HEK293 (cell line): ENCODE data around the gene PFKM.

ENCODE experiments used
- EGR2 ChIP-seq: fragments of 450-650 bp; formaldehyde crosslinking; IDR thresholded peaks from 2 replicates; pipeline ENCODE4 v1.5.1; 2016; ENCODE audit warnings: low read depth, missing biosample characterization, missing genetic modification characterization
- GLI2 ChIP-seq: fragments of 450-650 bp; formaldehyde crosslinking; IDR thresholded peaks from 2 replicates; pipeline ENCODE4; 2017; ENCODE audit warnings: missing biosample characterization, missing genetic modification characterization, low read depth, borderline replicate concordance
- HOXA7 ChIP-seq: sonication (generic); formaldehyde crosslinking; IDR thresholded peaks from 2 replicates; pipeline ENCODE4 v1.8.1; 2022; ENCODE audit warnings: missing genetic modification reagents, borderline replicate concordance
- KLF16 ChIP-seq: fragments of 450-650 bp; formaldehyde crosslinking; IDR thresholded peaks from 2 replicates; pipeline ENCODE4 v1.5.1; 2017; ENCODE audit warnings: missing biosample characterization, missing genetic modification characterization
- KLF17 ChIP-seq: fragments of 450-650 bp; formaldehyde crosslinking; IDR thresholded peaks from 2 replicates; pipeline ENCODE4 v1.5.1; 2016; ENCODE audit warnings: missing biosample characterization, missing genetic modification characterization
- PATZ1 ChIP-seq: fragments of 450-650 bp; formaldehyde crosslinking; IDR thresholded peaks from 2 replicates; pipeline ENCODE4 v1.5.1; 2016; ENCODE audit warnings: missing biosample characterization, missing genetic modification characterization
- REPIN1 ChIP-seq: fragments of 450-650 bp; formaldehyde crosslinking; IDR thresholded peaks from 2 replicates; pipeline ENCODE4 v1.5.1; 2017; ENCODE audit warnings: missing biosample characterization, missing genetic modification characterization, low read depth
- SCRT2 ChIP-seq: fragments of 450-650 bp; formaldehyde crosslinking; IDR thresholded peaks from 2 replicates; pipeline ENCODE4 v1.5.1; 2016; ENCODE audit warnings: missing biosample characterization, missing genetic modification characterization
- SP2 ChIP-seq: fragments of 450-650 bp; formaldehyde crosslinking; IDR thresholded peaks from 2 replicates; pipeline ENCODE4 v1.5.1; 2016; ENCODE audit warnings: missing biosample characterization, missing genetic modification characterization
- TRIM28 ChIP-seq: IDR thresholded peaks from 2 replicates; pipeline ENCODE4 v1.6.1; 2011; ENCODE audit warnings: low read length, control low read depth, borderline replicate concordance
- WT1 ChIP-seq: fragments of 450-650 bp; formaldehyde crosslinking; IDR thresholded peaks from 2 replicates; pipeline ENCODE4 v1.5.1; 2016; ENCODE audit warnings: missing biosample characterization, missing genetic modification characterization
- ZBTB17 ChIP-seq: fragments of 450-650 bp; formaldehyde crosslinking; IDR thresholded peaks from 2 replicates; pipeline ENCODE4 v1.5.1; 2016; ENCODE audit warnings: missing biosample characterization, missing genetic modification characterization
- ZBTB20 ChIP-seq: fragments of 450-650 bp; formaldehyde crosslinking; IDR thresholded peaks from 2 replicates; pipeline ENCODE4 v1.5.1; 2016; ENCODE audit warnings: missing biosample characterization, missing genetic modification characterization
- ZBTB21 ChIP-seq: fragments of 450-650 bp; formaldehyde crosslinking; IDR thresholded peaks from 2 replicates; pipeline ENCODE4 v1.5.1; 2017; ENCODE audit warnings: missing biosample characterization, missing genetic modification characterization
- ZBTB8A ChIP-seq: fragments of 450-650 bp; formaldehyde crosslinking; IDR thresholded peaks from 2 replicates; pipeline ENCODE4 v1.5.1; 2016; ENCODE audit warnings: missing biosample characterization, missing genetic modification characterization
- ZEB2 ChIP-seq: fragments of 450-650 bp; formaldehyde crosslinking; IDR thresholded peaks from 2 replicates; pipeline ENCODE4 v1.5.1; 2016; ENCODE audit warnings: missing biosample characterization, missing genetic modification characterization
- ZFP3 ChIP-seq: fragments of 450-650 bp; formaldehyde crosslinking; IDR thresholded peaks from 2 replicates; pipeline ENCODE4 v1.5.1; 2016; ENCODE audit warnings: low read depth, missing biosample characterization, missing genetic modification characterization
- ZNF169 ChIP-seq: fragments of 450-650 bp; formaldehyde crosslinking; IDR thresholded peaks from 2 replicates; pipeline ENCODE4 v1.5.1; 2016; ENCODE audit warnings: missing biosample characterization, missing genetic modification characterization
- ZNF24 ChIP-seq: fragments of 450-650 bp; formaldehyde crosslinking; IDR thresholded peaks from 2 replicates; pipeline ENCODE4 v1.5.1; 2016; ENCODE audit warnings: missing biosample characterization, missing genetic modification characterization
- ZNF248 ChIP-seq: fragments of 450-650 bp; formaldehyde crosslinking; IDR thresholded peaks from 2 replicates; pipeline ENCODE4 v1.5.1; 2017; ENCODE audit warnings: missing biosample characterization, missing genetic modification characterization
- ZNF335 ChIP-seq: fragments of 450-650 bp; formaldehyde crosslinking; conservative IDR thresholded peaks from 2 replicates; pipeline ENCODE4 v1.5.1; 2016; ENCODE audit warnings: missing biosample characterization, missing genetic modification characterization
- ZNF354C ChIP-seq: fragments of 450-650 bp; formaldehyde crosslinking; IDR thresholded peaks from 2 replicates; pipeline ENCODE4 v1.5.1; 2016; ENCODE audit warnings: missing biosample characterization, missing genetic modification characterization, low read depth, borderline replicate concordance
- ZNF37A ChIP-seq: fragments of 450-650 bp; IDR thresholded peaks from 2 replicates; pipeline ENCODE4 v1.5.1; 2018; ENCODE audit warnings: missing biosample characterization, missing genetic modification characterization
- ZNF423 ChIP-seq: fragments of 450-650 bp; formaldehyde crosslinking; IDR thresholded peaks from 2 replicates; pipeline ENCODE4 v1.5.1; 2016; ENCODE audit warnings: missing biosample characterization, missing genetic modification characterization
- ZNF544 ChIP-seq: fragments of 450-650 bp; formaldehyde crosslinking; IDR thresholded peaks from 2 replicates; pipeline ENCODE4 v1.5.0; 2017; ENCODE audit warnings: missing biosample characterization, missing genetic modification characterization
- ZNF623 ChIP-seq: fragments of 450-650 bp; formaldehyde crosslinking; IDR thresholded peaks from 2 replicates; pipeline ENCODE4 v1.5.1; 2016; ENCODE audit warnings: missing biosample characterization, missing genetic modification characterization
- ZNF664 ChIP-seq: fragments of 450-650 bp; formaldehyde crosslinking; IDR thresholded peaks from 2 replicates; pipeline ENCODE4 v1.5.1; 2016; ENCODE audit warnings: missing biosample characterization, missing genetic modification characterization
- ZNF777 ChIP-seq: fragments of 450-650 bp; formaldehyde crosslinking; IDR thresholded peaks from 2 replicates; pipeline ENCODE4 v1.5.1; 2017; ENCODE audit warnings: missing biosample characterization, missing genetic modification characterization, borderline replicate concordance
- ZNF843 ChIP-seq: fragments of 450-650 bp; formaldehyde crosslinking; IDR thresholded peaks from 2 replicates; pipeline ENCODE4 v1.5.1; 2016; ENCODE audit warnings: missing biosample characterization, missing genetic modification characterization
- ZSCAN18 ChIP-seq: fragments of 450-650 bp; formaldehyde crosslinking; IDR thresholded peaks from 2 replicates; pipeline ENCODE4 v1.5.1; 2016; ENCODE audit warnings: missing biosample characterization, missing genetic modification characterization
- TF ChIP-seq, protein P1 (sequence below): fragments of 450-650 bp; formaldehyde crosslinking; IDR thresholded peaks from 2 replicates; pipeline ENCODE4 v1.5.1; 2017; ENCODE audit warnings: missing biosample characterization, missing genetic modification characterization
- TF ChIP-seq, protein P2 (sequence below): fragments of 450-650 bp; formaldehyde crosslinking; IDR thresholded peaks from 2 replicates; pipeline ENCODE4 v1.5.1; 2016; ENCODE audit warnings: missing biosample characterization, missing genetic modification characterization, low read depth
- TF ChIP-seq, protein P3 (sequence below): fragments of 450-650 bp; formaldehyde crosslinking; IDR thresholded peaks from 2 replicates; pipeline ENCODE4 v1.5.1; 2016; ENCODE audit warnings: missing biosample characterization, missing genetic modification characterization

The PFKM gene

DNA sequence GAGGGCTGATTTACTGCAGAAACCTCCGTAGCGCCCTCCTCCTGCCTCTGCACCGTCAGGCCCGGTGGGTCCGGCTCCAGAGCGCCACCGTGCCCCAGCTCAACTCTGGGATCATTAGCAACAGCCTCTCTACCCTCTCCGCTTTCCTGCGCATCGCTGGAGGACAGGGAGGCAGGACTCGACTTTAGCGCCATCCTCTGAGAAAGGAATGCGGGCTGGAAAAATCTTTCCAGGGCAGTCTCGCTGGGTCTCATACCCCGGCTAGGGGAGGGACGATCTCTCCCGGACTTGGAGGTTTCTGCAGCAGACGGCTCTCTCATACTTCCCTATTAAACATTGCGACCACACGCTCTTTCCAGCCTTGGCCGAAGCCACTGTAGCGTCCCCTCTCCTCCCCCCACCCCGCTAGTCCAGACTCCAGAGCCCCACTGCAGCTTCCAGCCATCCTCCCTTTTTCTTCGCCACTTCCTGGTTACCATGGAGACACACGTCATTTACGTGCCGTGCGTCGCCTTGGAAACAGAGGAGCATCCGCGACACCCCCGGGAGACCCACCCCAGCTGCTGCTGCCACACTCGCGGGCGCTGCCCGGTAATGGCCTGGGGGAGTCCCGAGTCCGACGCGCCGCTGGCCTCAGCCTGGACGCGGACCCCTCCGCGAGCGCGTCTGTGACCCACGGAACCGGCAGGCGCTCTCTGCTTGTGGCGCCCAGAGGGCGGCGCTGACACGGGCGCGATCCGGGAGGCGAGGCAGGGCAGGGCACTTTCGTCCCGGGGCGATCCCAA is 64.1 kb downstream of the PFKM start, which contains the start of gene CCDC184 (continued):
- peak; percentile 94 for TF ChIP-seq PATZ1 (tag by site-specific recombination)
- TF ChIP-seq ZSCAN18 (tag by site-specific recombination) = no peak
- TF ChIP-seq SCRT2 = peak; percentile 35; the same call in 1 of the 2 replicates
- no peak for TF ChIP-seq ZNF37A
- no peak; the same call in 1 of the 2 replicates for TF ChIP-seq KLF16 (tag by site-specific recombination)
- TF ChIP-seq, protein P1, sequence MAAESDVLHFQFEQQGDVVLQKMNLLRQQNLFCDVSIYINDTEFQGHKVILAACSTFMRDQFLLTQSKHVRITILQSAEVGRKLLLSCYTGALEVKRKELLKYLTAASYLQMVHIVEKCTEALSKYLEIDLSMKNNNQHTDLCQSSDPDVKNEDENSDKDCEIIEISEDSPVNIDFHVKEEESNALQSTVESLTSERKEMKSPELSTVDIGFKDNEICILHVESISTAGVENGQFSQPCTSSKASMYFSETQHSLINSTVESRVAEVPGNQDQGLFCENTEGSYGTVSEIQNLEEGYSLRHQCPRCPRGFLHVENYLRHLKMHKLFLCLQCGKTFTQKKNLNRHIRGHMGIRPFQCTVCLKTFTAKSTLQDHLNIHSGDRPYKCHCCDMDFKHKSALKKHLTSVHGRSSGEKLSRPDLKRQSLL = 0 out of 2 replicates have a peak, but pooled peaks have one; percentile 12
- TF ChIP-seq ZNF24 = 0 out of 2 replicates have a peak, but pooled peaks have one; percentile 61
- TF ChIP-seq ZNF248 (tag by site-specific recombination) = no peak
- TF ChIP-seq, protein P2, sequence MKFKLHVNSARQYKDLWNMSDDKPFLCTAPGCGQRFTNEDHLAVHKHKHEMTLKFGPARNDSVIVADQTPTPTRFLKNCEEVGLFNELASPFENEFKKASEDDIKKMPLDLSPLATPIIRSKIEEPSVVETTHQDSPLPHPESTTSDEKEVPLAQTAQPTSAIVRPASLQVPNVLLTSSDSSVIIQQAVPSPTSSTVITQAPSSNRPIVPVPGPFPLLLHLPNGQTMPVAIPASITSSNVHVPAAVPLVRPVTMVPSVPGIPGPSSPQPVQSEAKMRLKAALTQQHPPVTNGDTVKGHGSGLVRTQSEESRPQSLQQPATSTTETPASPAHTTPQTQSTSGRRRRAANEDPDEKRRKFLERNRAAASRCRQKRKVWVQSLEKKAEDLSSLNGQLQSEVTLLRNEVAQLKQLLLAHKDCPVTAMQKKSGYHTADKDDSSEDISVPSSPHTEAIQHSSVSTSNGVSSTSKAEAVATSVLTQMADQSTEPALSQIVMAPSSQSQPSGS (tag by site-specific recombination) = no peak
- no peak for TF ChIP-seq ZNF169 (tag by site-specific recombination)
- peak; percentile 74 for TF ChIP-seq ZBTB20
- TF ChIP-seq WT1 (tag by site-specific recombination) = peak; percentile 82
- no peak for TF ChIP-seq REPIN1 (tag by site-specific recombination)
- peak; percentile 100 for TF ChIP-seq ZBTB17 (tag by site-specific recombination)
- TF ChIP-seq ZBTB8A (tag by site-specific recombination) = peak; percentile 94
- TF ChIP-seq ZNF354C = no peak
- TF ChIP-seq ZNF544 (tag by site-specific recombination) = no peak
- peak; percentile 90 for TF ChIP-seq ZNF423
- no peak for TF ChIP-seq GLI2
- TF ChIP-seq ZFP3 (tag by site-specific recombination) = no peak
- peak; percentile 87 for TF ChIP-seq ZNF335 (tag by site-specific recombination)
- 0 out of 2 replicates have a peak, but pooled peaks have one; percentile 15 for TF ChIP-seq ZBTB21 (tag by site-specific recombination)
- 0 out of 2 replicates have a peak, but pooled peaks have one; percentile 49 for TF ChIP-seq KLF17 (tag by site-specific recombination)
- TF ChIP-seq ZNF843 = peak; percentile 14; the same call in 1 of the 2 replicates
- 0 out of 2 replicates have a peak, but pooled peaks have one; percentile 27 for TF ChIP-seq TRIM28
- peak; percentile 57 for TF ChIP-seq SP2 (tag by site-specific recombination)
- no peak for TF ChIP-seq EGR2
- TF ChIP-seq, protein P3, sequence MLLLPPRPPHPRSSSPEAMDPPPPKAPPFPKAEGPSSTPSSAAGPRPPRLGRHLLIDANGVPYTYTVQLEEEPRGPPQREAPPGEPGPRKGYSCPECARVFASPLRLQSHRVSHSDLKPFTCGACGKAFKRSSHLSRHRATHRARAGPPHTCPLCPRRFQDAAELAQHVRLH (tag by site-specific recombination) = no peak
- no peak for TF ChIP-seq ZNF664
- peak; percentile 78; the same call in 1 of the 2 replicates for TF ChIP-seq ZNF777 (tag by site-specific recombination)
- no peak for TF ChIP-seq ZNF623 (tag by site-specific recombination)
- peak; percentile 51; the same call in 1 of the 2 replicates for TF ChIP-seq ZEB2 (tag by site-specific recombination)
- no peak for TF ChIP-seq HOXA7 (CRISPR knock-in tag)
